HCT116 (cell line): Measurements from ENCODE around the gene SCNN1B. TPM values are rescaled to one million over a fixed set of nuclear protein-coding genes. Genes with fewer than 3 reads are reported as not detected.

Experiments
- ATAC-seq: fragments of 200-7000 bp; cut with Tn5 transposase; 2 replicates; pipeline ENCODE4 v1.9.1; 2020; ENCODE audit warnings: mild to moderate bottlenecking, moderate library complexity
- BruUV-seq: library from RNA; stranded (reverse); fragments of 400-500 nt; replicated peaks from 2 replicates; lab custom pipeline; 2021; lab: Mats Ljungman, UMichigan
- CTCF ChIA-PET: fragments of 300-600 bp; sonication (Branson Sonifier 250); formaldehyde crosslinking; loops from one replicate; lab custom pipeline; 2021; ENCODE audit warnings: antibody characterized with exemption; lab: Charles Lee
- POLR2A ChIA-PET: fragments of 300-600, 350-600 bp; sonication (Branson Sonifier 250); formaldehyde crosslinking; loops from one replicate; lab custom pipeline; 2021; ENCODE audit warnings: antibody characterized with exemption; lab: Charles Lee
- RAD21 ChIA-PET, 2 experiments: fragments of 300-600 bp; sonication (Branson Sonifier 250); formaldehyde crosslinking; loops; one replicate each; lab custom pipeline; 2023; ENCODE audit warnings: low total read pairs in 2 of 2; ENCODE audit not compliant: uncharacterized antibody in 2 of 2, unreplicated experiment in 2 of 2, low non-redundant PET in 1 of 2; lab: Charles Lee
- DNase-seq: peaks from one replicate; pipeline ENCODE4 v3.0.0-alpha.2; 2010; ENCODE audit warnings: low read depth, low spot score
- H2AFZ ChIP-seq: fragments of 200-600 bp; shearing (Covaris generic), sonication (generic); 2 replicates; pipeline ENCODE4 v1.6.1; 2017; ENCODE audit warnings: low read depth, mixed run types, mixed read lengths, antibody characterized with exemption, low read length; ENCODE audit not compliant: poor library complexity, severe bottlenecking
- H3K27ac ChIP-seq: 2 replicates; pipeline ENCODE4 v1.5.1; 2012; ENCODE audit warnings: low read depth, low read length
- H3K27me3 ChIP-seq: fragments of 200-600 bp; sonication (generic); 2 replicates; pipeline ENCODE4 v1.6.1; 2016; ENCODE audit warnings: mixed run types, low read length, mixed read lengths; ENCODE audit not compliant: insufficient read depth
- H3K36me3 ChIP-seq, 2 experiments: fragments of 200-500 bp in 1 of 2; fragments of 200-600 bp in 1 of 2; sonication (Bioruptor generic) in 1 of 2; sonication (generic) in 1 of 2; 2 replicates each; pipeline versions ENCODE4 v1.5.1 to v1.6.1; 2014 to 2016; ENCODE audit warnings: low read length in 2 of 2, inconsistent platforms in 1 of 2, mixed read lengths in 1 of 2, mixed run types in 1 of 2; ENCODE audit not compliant: insufficient read depth in 2 of 2, control insufficient read depth in 1 of 2
- H3K4me1 ChIP-seq, 2 experiments: fragments of 200-600 bp in 1 of 2; sonication (generic) in 1 of 2; 2 replicates each; pipeline versions ENCODE4 v1.5.1 to v1.6.1; 2012 to 2017; ENCODE audit warnings: low read length in 2 of 2, inconsistent platforms in 1 of 2, mild to moderate bottlenecking in 1 of 2, mixed read lengths in 1 of 2, mixed run types in 1 of 2, moderate library complexity in 1 of 2; ENCODE audit not compliant: insufficient read depth in 2 of 2, control insufficient read depth in 1 of 2
- H3K4me2 ChIP-seq: fragments of 200-600 bp; sonication (generic); 2 replicates; pipeline ENCODE4 v1.6.1; 2017; ENCODE audit warnings: mixed run types, low read length, mixed read lengths
- H3K4me3 ChIP-seq, 2 experiments: fragments of 200-600 bp in 1 of 2; sonication (generic) in 1 of 2; replicated peaks in 1 of 2; 2 replicates each; pipeline ENCODE4 v1.5.1; 2011 to 2016; ENCODE audit warnings: low read length in 2 of 2, control low read depth in 1 of 2, low read depth in 1 of 2, mild to moderate bottlenecking in 1 of 2, mixed read lengths in 1 of 2, mixed run types in 1 of 2
- H3K79me2 ChIP-seq: fragments of 200-600 bp; sonication (generic); 2 replicates; pipeline ENCODE4 v1.6.1; 2017; ENCODE audit warnings: mild to moderate bottlenecking, mixed run types, low read length, moderate library complexity, mixed read lengths; ENCODE audit not compliant: insufficient read depth
- H3K9ac ChIP-seq: fragments of 200-600 bp; sonication (generic); 2 replicates; pipeline ENCODE4 v1.6.1; 2016; ENCODE audit warnings: low read length, mixed read lengths
- H3K9me2 ChIP-seq: fragments of 200-600 bp; sonication (generic), shearing (Covaris generic); 2 replicates; pipeline ENCODE4 v1.6.1; 2017; ENCODE audit warnings: mixed run types, mild to moderate bottlenecking, moderate library complexity; ENCODE audit not compliant: insufficient read depth
- H3K9me3 ChIP-seq, 2 experiments: fragments of 200-500 bp in 1 of 2; fragments of 200-600 bp in 1 of 2; sonication (Bioruptor generic) in 1 of 2; sonication (generic) in 1 of 2; 2 replicates each; pipeline ENCODE4 v1.6.1; 2014 to 2017; ENCODE audit warnings: low read length in 2 of 2, mixed read lengths in 2 of 2, inconsistent platforms in 1 of 2, low read depth in 1 of 2, mild to moderate bottlenecking in 1 of 2, mixed run types in 1 of 2, moderate library complexity in 1 of 2; ENCODE audit not compliant: control insufficient read depth in 1 of 2, insufficient read depth in 1 of 2
- H4K20me1 ChIP-seq: fragments of 200-600 bp; sonication (generic), shearing (Covaris generic); 2 replicates; pipeline ENCODE4 v1.6.1; 2017; ENCODE audit warnings: mixed run types, mild to moderate bottlenecking, moderate library complexity; ENCODE audit not compliant: insufficient read depth
- ATF3 ChIP-seq: IDR thresholded peaks from 2 replicates; pipeline ENCODE4 v1.6.1; 2012
- CEBPB ChIP-seq: IDR thresholded peaks from 2 replicates; pipeline ENCODE4 v1.6.1; 2012; ENCODE audit warnings: low read depth
- EZH2 ChIP-seq: fragments of 200-600 bp; sonication (generic); IDR thresholded peaks from 2 replicates; pipeline ENCODE4 v1.6.1; 2017; ENCODE audit warnings: antibody characterized with exemption, mixed run types
- POLR2A ChIP-seq: IDR thresholded peaks from 2 replicates; pipeline ENCODE4 v1.7.0; 2011; ENCODE audit warnings: borderline replicate concordance; ENCODE audit not compliant: insufficient read depth, insufficient read length; ENCODE audit errors: extremely low read depth
- POLR2AphosphoS5 ChIP-seq: IDR thresholded peaks from 2 replicates; pipeline ENCODE4 v1.6.1; 2011; ENCODE audit warnings: mild to moderate bottlenecking, low read depth, low read length, moderate library complexity
- RAD21 ChIP-seq: IDR thresholded peaks from 2 replicates; pipeline ENCODE4 v1.6.1; 2012; ENCODE audit warnings: low read depth, mild to moderate bottlenecking
- SIN3A ChIP-seq: IDR thresholded peaks from 2 replicates; pipeline ENCODE4 v1.6.1; 2012; ENCODE audit warnings: low read depth
- TCF7L2 ChIP-seq: IDR thresholded peaks from 2 replicates; pipeline ENCODE4 v1.7.0; 2011; ENCODE audit warnings: borderline replicate concordance, inconsistent platforms; ENCODE audit not compliant: insufficient read depth, insufficient read length; ENCODE audit errors: extremely low read depth
- YY1 ChIP-seq: IDR thresholded peaks from 2 replicates; pipeline ENCODE4 v1.6.1; 2011; ENCODE audit warnings: low read length, low read depth, moderate library complexity, mild to moderate bottlenecking; ENCODE audit not compliant: insufficient replicate concordance; ENCODE audit errors: extremely low read depth
- intact Hi-C: fragments of 100-400 bp; cut with micrococcal nuclease; formaldehyde crosslinking; loops from 2 replicates; pipeline ENCODE4 v1.10.0; 2022
- total RNA-seq: library from RNA; stranded (reverse); gene quantifications from one replicate; pipeline ENCODE4 v1.2.1, GENCODE V29; 2021; ENCODE audit not compliant: unreplicated experiment
- TF ChIP-seq, protein P1 (sequence below): IDR thresholded peaks from 2 replicates; pipeline ENCODE4 v1.6.1; 2012; ENCODE audit warnings: low read depth

SCNN1B gene
- total RNA-seq, 1 experiment from 2014 or later: 0.37 TPM

GRCh38 chr16:23355106-23355670, 53.1 kb downstream of the SCNN1B start:
- no peak overlapping the region for H3K9ac ChIP-seq
- BruUV-seq: no TSS peak
- no peak overlapping the region for H3K4me3 ChIP-seq
- intact Hi-C loops: no loop called here
- no peak for ATAC-seq
- no peaks in the 10 kb centered on the region for H3K4me1 ChIP-seq
- CTCF ChIA-PET: no interaction called here
- H3K36me3 ChIP-seq: no peaks in the 10 kb centered on the region
- no peak overlapping the region for H3K4me2 ChIP-seq
- no peaks in the 10 kb centered on the region for H3K27me3 ChIP-seq
- DNase-seq: no peak
- no peak overlapping the region for H3K27ac ChIP-seq
- H3K9me2 ChIP-seq: no peaks in the 10 kb centered on the region
- H2AFZ ChIP-seq: no peak overlapping the region
- H3K79me2 ChIP-seq: no peaks in the 10 kb centered on the region
- POLR2A ChIA-PET: no interaction called here
- no peaks in the 10 kb centered on the region for H3K9me3 ChIP-seq
- no peaks in the 10 kb centered on the region for H4K20me1 ChIP-seq
- TF ChIP-seq SIN3A (no peak), YY1 (no peak), EZH2 (no peak), RAD21 (no peak), POLR2A (no peak), CEBPB (no peak), POLR2AphosphoS5 (no peak), TCF7L2 (no peak), ATF3 (no peak)
- TF ChIP-seq, protein P1, sequence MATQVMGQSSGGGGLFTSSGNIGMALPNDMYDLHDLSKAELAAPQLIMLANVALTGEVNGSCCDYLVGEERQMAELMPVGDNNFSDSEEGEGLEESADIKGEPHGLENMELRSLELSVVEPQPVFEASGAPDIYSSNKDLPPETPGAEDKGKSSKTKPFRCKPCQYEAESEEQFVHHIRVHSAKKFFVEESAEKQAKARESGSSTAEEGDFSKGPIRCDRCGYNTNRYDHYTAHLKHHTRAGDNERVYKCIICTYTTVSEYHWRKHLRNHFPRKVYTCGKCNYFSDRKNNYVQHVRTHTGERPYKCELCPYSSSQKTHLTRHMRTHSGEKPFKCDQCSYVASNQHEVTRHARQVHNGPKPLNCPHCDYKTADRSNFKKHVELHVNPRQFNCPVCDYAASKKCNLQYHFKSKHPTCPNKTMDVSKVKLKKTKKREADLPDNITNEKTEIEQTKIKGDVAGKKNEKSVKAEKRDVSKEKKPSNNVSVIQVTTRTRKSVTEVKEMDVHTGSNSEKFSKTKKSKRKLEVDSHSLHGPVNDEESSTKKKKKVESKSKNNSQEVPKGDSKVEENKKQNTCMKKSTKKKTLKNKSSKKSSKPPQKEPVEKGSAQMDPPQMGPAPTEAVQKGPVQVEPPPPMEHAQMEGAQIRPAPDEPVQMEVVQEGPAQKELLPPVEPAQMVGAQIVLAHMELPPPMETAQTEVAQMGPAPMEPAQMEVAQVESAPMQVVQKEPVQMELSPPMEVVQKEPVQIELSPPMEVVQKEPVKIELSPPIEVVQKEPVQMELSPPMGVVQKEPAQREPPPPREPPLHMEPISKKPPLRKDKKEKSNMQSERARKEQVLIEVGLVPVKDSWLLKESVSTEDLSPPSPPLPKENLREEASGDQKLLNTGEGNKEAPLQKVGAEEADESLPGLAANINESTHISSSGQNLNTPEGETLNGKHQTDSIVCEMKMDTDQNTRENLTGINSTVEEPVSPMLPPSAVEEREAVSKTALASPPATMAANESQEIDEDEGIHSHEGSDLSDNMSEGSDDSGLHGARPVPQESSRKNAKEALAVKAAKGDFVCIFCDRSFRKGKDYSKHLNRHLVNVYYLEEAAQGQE: no peak
- RAD21 ChIA-PET: no interaction called here
